ENCODE results near the gene LSM3.

Gene LSM3

DNA sequence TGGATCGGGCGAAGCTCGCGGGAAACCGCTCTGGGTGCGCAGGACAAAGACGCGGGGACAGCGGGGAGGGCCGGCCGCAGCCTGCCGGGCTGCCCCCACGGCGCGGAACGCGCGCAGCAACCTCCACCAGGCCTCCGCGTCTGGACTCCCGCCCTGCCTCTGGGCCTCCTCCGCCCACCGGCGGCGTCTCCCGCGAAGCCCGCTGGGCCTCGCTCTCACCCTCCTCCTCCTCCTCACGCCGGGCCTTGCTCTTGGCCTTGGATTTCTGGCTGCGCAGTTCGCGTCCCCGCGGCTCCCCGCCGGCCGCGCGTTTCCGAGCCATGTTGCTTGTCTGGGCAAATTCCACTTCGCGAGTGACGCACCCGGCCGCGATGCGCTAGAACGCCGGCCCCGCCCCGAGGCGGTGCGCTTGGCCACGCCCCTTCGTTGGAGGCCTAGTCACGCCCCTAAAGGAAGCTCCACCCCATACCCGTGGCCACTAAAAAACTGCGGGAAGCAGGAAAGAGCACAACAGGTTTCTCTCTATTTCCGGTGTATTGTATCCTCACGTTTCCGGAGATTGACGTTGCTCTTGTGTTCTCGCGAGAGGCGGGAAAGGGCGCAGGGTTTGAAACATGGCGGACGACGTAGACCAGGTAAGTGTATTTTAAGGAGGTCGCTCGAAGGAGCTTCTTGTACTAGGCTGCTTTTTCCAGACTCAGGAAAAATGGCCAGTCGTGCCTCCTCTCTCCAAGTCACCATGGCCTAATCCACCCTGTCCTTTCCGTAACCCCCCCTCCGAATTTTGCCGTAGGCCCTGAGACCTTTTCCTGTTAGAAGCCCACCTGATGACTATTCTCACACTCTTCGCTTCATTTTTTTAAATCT, at the start of gene LSM3, which contains the start of gene XPC:
Gene LSM3 (plus strand): TSS at position 571 of the 867 bp plus-strand sequence. CDS start 44 bp downstream, at position 615.
Gene XPC (minus strand): TSS at position 355 of the 867 bp plus-strand sequence. CDS start 33 bp downstream, at position 322.
- peak; percentile 88 to 89 for DNase-seq (ENCODE audit: extremely low read depth in 1 of 2, low read depth in 1 of 2)

DNA sequence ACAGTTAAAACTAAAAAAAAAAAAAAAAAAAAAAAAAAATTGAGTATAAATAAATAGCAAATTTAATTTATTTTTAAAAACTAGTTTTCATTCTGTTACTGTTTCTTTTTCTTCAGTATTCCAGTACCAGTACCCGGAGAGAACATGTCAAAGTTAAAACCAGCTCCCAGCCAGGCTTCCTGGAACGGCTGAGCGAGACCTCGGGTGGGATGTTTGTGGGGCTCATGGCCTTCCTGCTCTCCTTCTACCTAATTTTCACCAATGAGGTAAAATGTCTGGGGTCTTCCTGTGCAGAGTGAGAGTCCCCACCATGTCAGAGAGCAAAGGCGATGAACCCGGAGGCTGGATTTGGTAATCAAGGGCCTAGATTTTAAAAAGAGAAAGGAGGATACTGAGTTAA, 49.3 kb upstream of the LSM3 start:
- DNase-seq (ENCODE audit: extremely low read depth in 1 of 2, low read depth in 1 of 2), result no peak

GRCh38 chr3:14130230-14130629, 48.4 kb upstream of the LSM3 start:
- DNase-seq (ENCODE audit: extremely low read depth in 1 of 2, low read depth in 1 of 2), result no peak

DNA sequence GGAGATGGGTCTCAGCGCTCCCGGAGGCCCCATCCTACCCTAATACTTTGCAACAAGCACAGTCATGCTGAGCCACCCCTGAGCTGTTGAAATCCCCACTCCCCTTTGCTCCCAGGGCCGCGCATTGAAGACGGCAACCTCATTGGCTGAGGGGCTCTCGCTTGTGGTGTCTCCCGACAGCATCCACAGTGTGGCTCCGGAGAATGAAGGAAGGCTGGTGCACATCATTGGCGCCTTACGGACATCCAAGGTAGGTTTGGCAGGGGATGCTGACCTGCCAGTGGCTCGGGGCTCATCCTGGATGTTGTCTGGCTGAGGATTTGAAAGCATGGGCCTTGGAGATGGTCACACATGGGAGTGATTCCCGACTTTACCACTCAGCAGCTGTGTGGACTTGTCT, 47.9 kb upstream of the LSM3 start:
- no peak for DNase-seq (ENCODE audit: extremely low read depth in 1 of 2, low read depth in 1 of 2)

DNA sequence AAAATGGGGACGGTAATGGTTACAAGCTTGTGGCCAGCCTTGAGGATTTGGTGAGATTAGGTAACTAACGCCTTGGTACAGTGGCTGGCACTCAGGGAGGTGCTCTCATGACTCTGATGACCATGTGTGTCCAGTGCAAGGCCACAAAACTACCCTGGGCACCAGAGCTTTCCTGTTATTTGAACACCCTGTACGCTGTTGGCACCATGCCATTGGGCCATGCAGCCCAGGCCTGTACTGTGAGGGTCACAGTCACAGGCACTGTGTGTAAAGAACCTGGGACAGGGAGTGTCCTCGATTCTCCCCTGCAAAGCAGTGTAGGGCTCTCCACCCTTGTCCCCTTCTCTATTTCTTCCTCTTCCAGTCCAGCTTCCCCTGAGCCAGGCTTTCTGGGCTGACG, 47.5 kb upstream of the LSM3 start:
- DNase-seq (ENCODE audit: extremely low read depth in 1 of 2, low read depth in 1 of 2), result no peak

- no peak for DNase-seq (ENCODE audit: extremely low read depth in 1 of 2, low read depth in 1 of 2)
These were observed 46.5 kb upstream of the LSM3 start for GRCh38 chr3:14132120-14132519.

DNA sequence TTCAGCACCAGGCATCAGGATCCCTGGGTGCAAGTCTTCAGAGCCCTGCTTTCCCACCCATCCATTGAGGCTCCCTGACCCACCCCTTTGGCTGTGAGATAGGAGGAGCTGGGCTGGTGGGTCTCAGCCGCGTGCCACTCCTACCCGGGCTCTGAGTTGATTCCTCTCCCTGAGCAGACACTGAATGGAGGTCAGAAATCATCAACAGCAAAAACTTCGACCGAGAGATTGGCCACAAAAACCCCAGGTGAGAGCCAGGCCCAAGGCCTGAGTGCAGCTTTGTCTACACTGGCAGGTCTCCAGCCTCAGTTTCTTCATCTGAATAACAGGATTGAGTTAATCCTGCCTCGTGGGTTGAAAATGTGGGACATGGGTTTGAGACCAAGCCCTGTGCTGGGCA, 45.9 kb upstream of the LSM3 start:
- no peak for DNase-seq (ENCODE audit: extremely low read depth in 1 of 2, low read depth in 1 of 2)

DNA sequence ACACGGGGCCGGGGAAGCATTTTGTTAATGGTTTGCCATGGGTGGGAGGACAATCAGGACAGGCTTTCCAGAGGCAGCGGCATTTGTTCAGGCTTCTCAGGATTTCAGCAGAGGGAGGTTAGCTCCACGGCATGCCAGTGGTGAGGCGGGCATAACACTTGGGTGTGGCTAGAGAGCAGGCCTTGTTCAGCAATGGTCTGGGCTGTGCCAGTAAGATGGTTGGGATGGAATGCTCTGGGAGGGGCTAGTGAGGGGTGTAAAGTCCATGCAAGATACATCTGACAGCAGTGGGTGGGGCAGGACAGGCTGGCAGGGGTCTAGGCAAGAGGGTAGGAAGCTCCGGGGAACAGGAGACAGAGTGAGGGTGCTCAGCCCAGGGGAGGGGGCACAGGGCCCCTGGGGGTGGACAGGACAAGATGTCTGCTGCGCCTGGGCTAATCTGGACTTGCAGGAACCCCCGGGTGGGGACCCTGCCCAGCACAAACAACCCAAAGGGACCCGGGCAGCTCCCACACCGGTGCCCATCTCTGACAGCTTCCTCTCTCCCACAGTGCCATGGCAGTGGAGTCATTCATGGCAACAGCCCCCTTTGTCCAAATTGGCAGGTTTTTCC, 45.3 kb upstream of the LSM3 start:
- no peak for DNase-seq (ENCODE audit: extremely low read depth in 1 of 2, low read depth in 1 of 2)

GRCh38 chr3:14133876-14134275, 44.7 kb upstream of the LSM3 start:
- DNase-seq (ENCODE audit: extremely low read depth in 1 of 2, low read depth in 1 of 2), result no peak

- no peak for DNase-seq (ENCODE audit: extremely low read depth in 1 of 2, low read depth in 1 of 2)
These were observed 44.3 kb upstream of the LSM3 start for GRCh38 chr3:14134291-14134690.

DNA sequence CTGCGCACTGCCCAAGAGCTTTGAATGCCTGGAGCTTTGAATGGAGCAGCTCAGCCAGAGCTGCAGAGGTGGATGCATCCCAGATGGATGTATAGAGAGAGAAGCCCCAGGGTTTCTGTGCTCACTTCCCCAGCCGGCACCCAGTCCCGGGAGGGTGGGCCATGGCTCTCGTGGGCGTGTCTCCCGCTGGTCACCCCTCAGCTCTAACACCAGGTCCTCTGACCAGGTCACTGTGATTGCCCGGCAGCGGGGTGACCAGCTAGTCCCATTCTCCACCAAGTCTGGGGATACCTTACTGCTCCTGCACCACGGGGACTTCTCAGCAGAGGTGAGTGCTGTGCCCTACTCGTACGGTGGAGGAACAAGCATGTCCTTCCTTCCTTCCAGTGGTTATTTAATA, 43.0 kb upstream of the LSM3 start:
- no peak for DNase-seq (ENCODE audit: extremely low read depth in 1 of 2, low read depth in 1 of 2)

DNA sequence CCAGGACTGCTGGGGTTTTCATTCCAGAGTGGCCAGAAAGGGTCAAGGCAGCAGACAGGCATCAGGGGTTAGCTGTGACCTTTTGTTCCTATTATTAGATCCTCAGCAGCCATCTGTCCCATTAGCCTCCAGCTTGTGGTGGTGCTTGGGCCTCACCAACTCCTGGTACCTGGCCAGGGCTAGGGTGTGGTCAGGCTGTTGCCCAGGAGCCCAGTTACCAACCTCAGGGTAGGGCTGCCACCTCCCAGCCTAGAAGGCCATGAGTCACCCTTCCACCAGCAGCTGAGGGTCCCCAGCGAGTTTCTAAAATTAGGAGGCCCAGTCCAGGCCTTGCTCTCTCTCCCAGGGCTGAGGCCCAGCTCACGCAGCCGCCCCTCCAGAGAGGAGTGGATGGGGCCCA, 41.6 kb upstream of the LSM3 start:
- DNase-seq (ENCODE audit: extremely low read depth in 1 of 2, low read depth in 1 of 2), result no peak

DNA sequence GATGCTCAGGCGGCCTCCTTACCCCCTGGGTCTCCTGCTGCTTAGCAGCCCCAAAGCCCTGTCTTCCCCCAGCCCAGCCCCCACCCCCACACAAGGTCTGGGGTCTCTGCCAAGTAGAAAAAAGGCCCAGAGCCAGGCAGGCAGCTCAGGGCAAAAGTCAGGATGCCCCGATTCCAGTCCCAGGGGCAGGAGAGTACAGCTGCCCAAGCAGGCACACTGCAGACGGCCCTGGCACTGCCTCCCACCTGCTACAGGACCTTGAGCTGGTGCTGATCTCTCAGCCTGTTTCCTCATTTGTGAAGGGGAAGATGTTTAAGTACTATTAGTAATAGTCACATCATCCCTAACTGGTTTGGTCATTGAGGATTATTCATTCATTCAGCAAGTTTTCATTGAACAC, 41.2 kb upstream of the LSM3 start:
- DNase-seq (ENCODE audit: extremely low read depth in 1 of 2, low read depth in 1 of 2), result no peak

DNA sequence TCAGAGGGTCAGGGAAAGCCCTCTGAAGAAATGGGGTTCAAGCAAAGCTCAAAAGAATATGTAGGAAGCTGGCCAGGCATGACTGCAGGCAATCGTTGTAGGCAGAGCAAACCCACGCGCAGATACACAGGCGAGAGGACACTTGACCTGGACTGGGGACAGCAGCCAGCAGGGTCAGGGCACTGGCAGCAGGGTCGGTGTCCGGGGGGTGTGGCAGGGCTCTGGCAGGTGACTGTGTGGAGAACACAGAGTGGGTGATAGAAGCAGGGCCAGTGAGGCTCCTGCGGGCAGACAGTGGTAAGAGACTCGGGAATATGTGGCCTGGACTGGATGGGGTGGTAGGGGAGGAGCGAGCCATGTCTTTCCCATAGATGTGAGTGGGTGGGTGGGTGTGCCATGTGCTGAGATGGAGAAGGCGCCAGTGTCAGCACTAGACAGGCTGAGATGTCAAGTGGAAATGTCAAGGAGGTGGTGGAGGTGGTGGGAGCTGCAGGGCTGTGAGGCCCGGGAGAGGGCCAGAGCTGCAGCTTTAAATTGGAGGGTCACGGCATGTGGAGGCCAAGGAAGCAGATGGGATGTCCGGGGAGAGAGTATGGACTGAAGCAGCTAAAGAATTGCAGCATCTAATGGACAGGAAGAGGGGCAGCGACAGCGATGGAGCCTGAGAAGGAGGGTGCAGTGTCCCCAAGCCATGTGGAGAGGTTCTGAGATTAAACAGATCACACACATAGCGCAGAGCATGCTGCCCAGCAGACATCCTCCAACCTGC, 40.3 kb upstream of the LSM3 start:
- no peak for DNase-seq (ENCODE audit: extremely low read depth in 1 of 2, low read depth in 1 of 2)

DNA sequence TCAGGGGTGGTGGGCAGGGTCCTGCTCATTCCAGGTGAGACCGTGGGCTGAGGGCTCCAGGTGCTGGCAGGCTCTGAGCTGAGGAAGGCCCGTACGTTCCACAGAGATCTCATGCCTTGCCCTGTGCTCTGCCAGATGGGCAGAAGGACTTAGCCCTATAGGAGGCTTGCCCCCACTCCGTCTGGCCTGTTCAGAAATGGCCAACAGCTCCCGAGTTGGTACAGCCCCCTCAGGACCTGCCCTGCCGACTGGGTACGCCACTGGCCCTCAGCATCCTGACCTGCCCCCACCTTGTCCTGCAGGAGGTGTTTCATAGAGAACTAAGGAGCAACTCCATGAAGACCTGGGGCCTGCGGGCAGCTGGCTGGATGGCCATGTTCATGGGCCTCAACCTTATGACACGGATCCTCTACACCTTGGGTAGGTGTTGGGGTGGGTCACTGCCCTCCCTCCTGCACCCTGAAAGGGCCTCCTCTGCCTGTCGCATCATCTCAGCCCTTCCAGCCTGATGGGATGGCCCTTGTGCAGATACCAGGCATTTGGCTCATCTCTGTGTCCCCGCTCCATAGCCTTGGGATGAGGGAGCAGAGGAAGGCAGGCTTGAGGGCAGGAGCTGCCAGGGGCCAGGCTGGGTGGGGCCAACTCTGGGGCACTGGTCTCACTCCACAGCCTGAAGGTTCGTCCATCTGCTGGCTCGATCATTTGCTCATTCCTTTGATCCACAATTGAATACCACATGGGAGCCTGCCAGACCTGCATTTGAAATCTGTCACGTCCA, 39.5 kb upstream of the LSM3 start:
- no peak for DNase-seq (ENCODE audit: extremely low read depth in 1 of 2, low read depth in 1 of 2)

GRCh38 chr3:14139771-14140170, 38.8 kb upstream of the LSM3 start:
- no peak for DNase-seq (ENCODE audit: extremely low read depth in 1 of 2, low read depth in 1 of 2)

- DNase-seq (ENCODE audit: extremely low read depth in 1 of 2, low read depth in 1 of 2), result no peak
These were observed 37.9 kb upstream of the LSM3 start for GRCh38 chr3:14140668-14141067.

GRCh38 chr3:14141144-14141543, 37.5 kb upstream of the LSM3 start:
- no peak for DNase-seq (ENCODE audit: extremely low read depth in 1 of 2, low read depth in 1 of 2)

DNA sequence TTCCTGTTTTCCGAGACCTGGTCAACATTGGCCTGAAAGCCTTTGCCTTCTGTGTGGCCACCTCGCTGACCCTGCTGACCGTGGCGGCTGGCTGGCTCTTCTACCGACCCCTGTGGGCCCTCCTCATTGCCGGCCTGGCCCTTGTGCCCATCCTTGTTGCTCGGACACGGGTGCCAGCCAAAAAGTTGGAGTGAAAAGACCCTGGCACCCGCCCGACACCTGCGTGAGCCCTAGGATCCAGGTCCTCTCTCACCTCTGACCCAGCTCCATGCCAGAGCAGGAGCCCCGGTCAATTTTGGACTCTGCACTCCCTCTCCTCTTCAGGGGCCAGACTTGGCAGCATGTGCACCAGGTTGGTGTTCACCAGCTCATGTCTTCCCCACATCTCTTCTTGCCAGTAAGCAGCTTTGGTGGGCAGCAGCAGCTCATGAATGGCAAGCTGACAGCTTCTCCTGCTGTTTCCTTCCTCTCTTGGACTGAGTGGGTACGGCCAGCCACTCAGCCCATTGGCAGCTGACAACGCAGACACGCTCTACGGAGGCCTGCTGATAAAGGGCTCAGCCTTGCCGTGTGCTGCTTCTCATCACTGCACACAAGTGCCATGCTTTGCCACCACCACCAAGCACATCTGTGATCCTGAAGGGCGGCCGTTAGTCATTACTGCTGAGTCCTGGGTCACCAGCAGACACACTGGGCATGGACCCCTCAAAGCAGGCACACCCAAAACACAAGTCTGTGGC, 36.8 kb upstream of the LSM3 start:
- DNase-seq (ENCODE audit: extremely low read depth in 1 of 2, low read depth in 1 of 2), result no peak

All from stimulated activated CD8-positive, alpha-beta memory T cell treated with anti-CD3 and anti-CD28 coated beads, Interleukin-7, amount 100 ng/mL, for 48 hours (primary cell).